Endothelial cell of umbilical vein (primary cell): ENCODE data around the gene FAU. TPM values are rescaled to one million over a fixed set of nuclear protein-coding genes. Genes with fewer than 3 reads are reported as not detected.
A peak's percentile ranks its signal among the peaks of the same experiment; 100 is the strongest.

Experiments used
- BruUV-seq: library from RNA; stranded (reverse); fragments of 400-500 nt; replicated peaks from 2 replicates; lab custom pipeline; 2021; lab: Mats Ljungman, UMichigan
- CTCF ChIA-PET: fragments of 300-600, 350-600 bp; sonication (Branson Sonifier 250); formaldehyde crosslinking; loops from one replicate; lab custom pipeline; 2021; ENCODE audit warnings: antibody characterized with exemption, inconsistent platforms; lab: Charles Lee
- POLR2A ChIA-PET: fragments of 300-600, 350-600 bp; sonication (Branson Sonifier 250); formaldehyde crosslinking; loops from one replicate; lab custom pipeline; 2021; ENCODE audit warnings: antibody characterized with exemption, inconsistent platforms; lab: Charles Lee
- DNase-seq: peaks from one replicate; pipeline ENCODE4 v3.0.0-alpha.2; 2011; ENCODE audit warnings: low read depth, low spot score
- FAIRE-seq: peaks from 2 replicates; lab custom pipeline; 2011; peaks lifted over from hg19 to GRCh38; lab: Jason Lieb, UNC
- H2AFZ ChIP-seq: 2 replicates; pipeline ENCODE4 v1.6.0; 2012; ENCODE audit warnings: low read depth, low read length, control low read depth, inconsistent platforms
- H3K27ac ChIP-seq: 2 replicates; pipeline ENCODE4 v1.5.1; 2011; ENCODE audit warnings: low read depth, mild to moderate bottlenecking, control low read depth, low read length, moderate library complexity; ENCODE audit not compliant: insufficient read depth
- H3K27me3 ChIP-seq, 2 experiments: 2 replicates each; pipeline versions ENCODE4 v1.6.0 to v1.6.1; 2011; ENCODE audit warnings: low read length in 2 of 2, mixed read lengths in 1 of 2; ENCODE audit not compliant: control insufficient read depth in 2 of 2, insufficient read depth in 2 of 2
- H3K36me3 ChIP-seq, 2 experiments: 2 replicates in 1 of 2; 3 replicates in 1 of 2; pipeline ENCODE4 v1.5.1; 2011; ENCODE audit warnings: low read length in 2 of 2, mild to moderate bottlenecking in 1 of 2, moderate library complexity in 1 of 2; ENCODE audit not compliant: control insufficient read depth in 2 of 2, insufficient read depth in 2 of 2; ENCODE audit errors: extremely low read depth in 1 of 2
- H3K4me1 ChIP-seq: 3 replicates; pipeline ENCODE4 v1.5.1; 2011; ENCODE audit warnings: mild to moderate bottlenecking, low read length; ENCODE audit not compliant: control insufficient read depth, insufficient read depth; ENCODE audit errors: extremely low read depth
- H3K4me2 ChIP-seq: 2 replicates; pipeline ENCODE4 v1.6.1; 2011; ENCODE audit warnings: low read length, control low read depth, mixed read lengths; ENCODE audit not compliant: insufficient read depth
- H3K4me3 ChIP-seq, 3 experiments: fragments of 200-600 bp in 1 of 3; sonication (generic), shearing (Covaris generic) in 1 of 3; replicated peaks in 1 of 3; 2 replicates each; pipeline ENCODE4 v1.5.1; 2011 to 2016; ENCODE audit warnings: control low read depth in 3 of 3, low read length in 3 of 3, mild to moderate bottlenecking in 2 of 3, inconsistent platforms in 1 of 3, low read depth in 1 of 3, moderate library complexity in 1 of 3; ENCODE audit not compliant: insufficient read depth in 1 of 3
- H3K79me2 ChIP-seq: 2 replicates; pipeline ENCODE4 v1.6.0; 2012; ENCODE audit warnings: low read length, inconsistent platforms; ENCODE audit not compliant: control insufficient read depth, insufficient read depth
- H3K9ac ChIP-seq: replicated peaks from 2 replicates; pipeline ENCODE3; 2011; ENCODE audit warnings: low read length, control low read depth; ENCODE audit not compliant: insufficient read depth; ENCODE audit errors: extremely low read depth
- H3K9me1 ChIP-seq: replicated peaks from 3 replicates; pipeline ENCODE4 v1.6.0; 2011; ENCODE audit warnings: mild to moderate bottlenecking, low read length; ENCODE audit not compliant: control insufficient read depth, insufficient read depth; ENCODE audit errors: extremely low read depth
- H3K9me3 ChIP-seq: replicated peaks from 2 replicates; pipeline ENCODE4 v1.5.1; 2012; ENCODE audit warnings: low read length, inconsistent platforms; ENCODE audit not compliant: control insufficient read depth, insufficient read depth
- H4K20me1 ChIP-seq: replicated peaks from 2 replicates; pipeline ENCODE3; 2011; ENCODE audit warnings: mild to moderate bottlenecking, low read length; ENCODE audit not compliant: control insufficient read depth, insufficient read depth; ENCODE audit errors: extremely low read depth
- EZH2 ChIP-seq: IDR thresholded peaks from 2 replicates; pipeline ENCODE4 v1.6.1; 2012; ENCODE audit warnings: borderline replicate concordance, low read depth, mild to moderate bottlenecking, moderate library complexity, low read length, inconsistent platforms; ENCODE audit not compliant: severe bottlenecking
- FOS ChIP-seq: IDR thresholded peaks from 2 replicates; pipeline ENCODE4 v1.6.1; 2011; ENCODE audit warnings: mild to moderate bottlenecking, low read length, moderate library complexity, borderline replicate concordance; ENCODE audit not compliant: insufficient read depth
- GATA2 ChIP-seq: IDR thresholded peaks from 2 replicates; pipeline ENCODE4 v1.7.0; 2011; ENCODE audit warnings: low read depth, mild to moderate bottlenecking, moderate library complexity, mixed read lengths, low read length; ENCODE audit not compliant: insufficient read length, insufficient read depth
- JUN ChIP-seq: IDR thresholded peaks from 2 replicates; pipeline ENCODE4 v1.6.1; 2011; ENCODE audit warnings: borderline replicate concordance, low read depth; ENCODE audit not compliant: insufficient read length, insufficient read depth
- MYC ChIP-seq: IDR thresholded peaks from one replicate; pipeline ENCODE4 v1.6.1; 2011; ENCODE audit warnings: mild to moderate bottlenecking, low read depth, low read length
- POLR2A ChIP-seq: IDR thresholded peaks from 2 replicates; pipeline ENCODE4 v1.6.1; 2012; ENCODE audit warnings: low read depth, mild to moderate bottlenecking, control low read depth, low read length
- POLR2AphosphoS5 ChIP-seq: IDR thresholded peaks from 2 replicates; pipeline ENCODE4 v1.6.1; 2012; ENCODE audit warnings: low read depth, mild to moderate bottlenecking, control low read depth, low read length, moderate library complexity; ENCODE audit not compliant: insufficient read depth
- dilution Hi-C: fragments of 300-500 bp; cut with MboI; formaldehyde crosslinking; loops from one replicate; pipeline ENCODE4 v1.15.0; 2019; ENCODE audit warnings: low sequenced_read_pairs; ENCODE audit not compliant: extremely low pct_ligation_motif_present
- intact Hi-C: fragments of 100-400 bp; cut with micrococcal nuclease; formaldehyde crosslinking; loops from one replicate; pipeline ENCODE4 v1.10.0; 2022
- polyA plus RNA-seq, 4 experiments: library from polyadenylated mRNA; depleted of rRNA in 3 of 4; stranded (reverse) in 3 of 4; unstranded in 1 of 4; fragments of >200 nt; gene quantifications; 2 replicates each; pipeline versions ENCODE4 v1.2.1 to v1.2.3, GENCODE V29; 2011 to 2012; ENCODE audit warnings: missing spikeins in 1 of 4
- total RNA-seq: library from RNA; stranded (reverse); gene quantifications from 2 replicates; pipeline ENCODE4 v1.2.3, GENCODE V29; 2021
- TF ChIP-seq, protein P1 (sequence below): IDR thresholded peaks from 2 replicates; pipeline ENCODE4 v1.6.1; 2011; ENCODE audit not compliant: insufficient read depth, insufficient read length
- TF ChIP-seq, protein P2 (sequence below), 2 donors: IDR thresholded peaks; 1 replicate in 1 of 2; 2 replicates in 1 of 2; pipeline ENCODE4 v1.5.1; 2011; ENCODE audit warnings: low read length in 2 of 2, mild to moderate bottlenecking in 2 of 2, moderate library complexity in 2 of 2, control low read depth in 1 of 2, inconsistent platforms in 1 of 2, low read depth in 1 of 2; ENCODE audit not compliant: insufficient read depth in 1 of 2; ENCODE audit errors: extremely low read depth in 1 of 2

Gene FAU
- total and polyA plus RNA-seq, 2 donors (not counting 3 experiments of a cell fraction or from before 2014, with no cell fraction given) = 741 to 746 TPM

DNA sequence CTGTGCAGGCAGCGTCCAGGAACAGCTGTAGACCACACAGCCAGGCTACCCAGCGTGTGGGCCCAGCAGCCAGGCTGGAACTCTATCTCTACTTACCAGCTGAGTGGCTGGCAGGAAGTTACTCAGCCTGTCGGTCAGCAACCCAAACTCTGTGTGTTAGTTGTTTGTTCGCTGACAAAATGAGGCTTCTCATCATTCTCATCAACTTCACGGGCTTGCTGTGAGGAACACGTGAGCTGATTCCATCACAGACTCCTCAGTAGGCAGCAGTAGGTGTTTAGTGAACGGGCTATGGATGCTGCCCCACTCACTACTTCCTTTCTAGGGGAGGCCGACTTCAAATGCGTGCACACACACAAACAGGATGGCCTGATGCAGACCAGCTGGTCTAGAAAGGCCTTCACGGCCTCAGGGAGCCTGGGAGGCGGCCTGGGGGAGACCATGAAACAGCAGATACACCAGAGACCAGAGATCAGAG lies 47.3 kb upstream of the FAU start:
- intact Hi-C loops (loop anchor here (1.0 kb wide), 1 partner anchor 35 kb away; the partner anchor contains the start of gene SYVN1), dilution Hi-C loops (no loop called here)
- ChIA-PET CTCF (interaction anchor here (0.7 to 2.7 kb wide), 6 partner anchors 11 to 59 kb away, joined by 3 to 11 read pairs (median 4); partner anchors contain the start of genes CAPN1 and TM7SF2), POLR2A (interaction anchor here (0.7 kb wide), 1 partner anchor 12 kb away, joined by 3 read pairs; the partner anchor contains the start of gene CAPN1)
- H3K9ac ChIP-seq = peak overlapping the region; percentile 76
- peak overlapping the region; percentile 23 for H3K4me2 ChIP-seq
- H4K20me1 ChIP-seq = no peaks in the 10 kb centered on the region
- no peaks in the 10 kb centered on the region for H3K9me1 ChIP-seq
- H3K4me1 ChIP-seq = peaks cover 15% of the 10 kb centered on the region
- peak; percentile 88 for DNase-seq
- no peaks in the 10 kb centered on the region for H3K9me3 ChIP-seq
- H3K36me3 ChIP-seq = no peaks in the 10 kb centered on the region
- peak overlapping the region; percentile 95 for H2AFZ ChIP-seq
- H3K4me3 ChIP-seq = no peak overlapping the region
- FAIRE-seq = peak; percentile 89
- H3K79me2 ChIP-seq = no peaks in the 10 kb centered on the region
- no peaks in the 10 kb centered on the region for H3K27me3 ChIP-seq
- TF ChIP-seq FOS = peak; percentile 59
- peak; percentile 35 for TF ChIP-seq JUN
- peak; percentile 69 for TF ChIP-seq POLR2A
- TF ChIP-seq EZH2 = no peak
- TF ChIP-seq GATA2 = peak; percentile 54
- TF ChIP-seq, protein P1, sequence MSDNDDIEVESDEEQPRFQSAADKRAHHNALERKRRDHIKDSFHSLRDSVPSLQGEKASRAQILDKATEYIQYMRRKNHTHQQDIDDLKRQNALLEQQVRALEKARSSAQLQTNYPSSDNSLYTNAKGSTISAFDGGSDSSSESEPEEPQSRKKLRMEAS = peak; percentile 22
- TF ChIP-seq, protein P2, sequence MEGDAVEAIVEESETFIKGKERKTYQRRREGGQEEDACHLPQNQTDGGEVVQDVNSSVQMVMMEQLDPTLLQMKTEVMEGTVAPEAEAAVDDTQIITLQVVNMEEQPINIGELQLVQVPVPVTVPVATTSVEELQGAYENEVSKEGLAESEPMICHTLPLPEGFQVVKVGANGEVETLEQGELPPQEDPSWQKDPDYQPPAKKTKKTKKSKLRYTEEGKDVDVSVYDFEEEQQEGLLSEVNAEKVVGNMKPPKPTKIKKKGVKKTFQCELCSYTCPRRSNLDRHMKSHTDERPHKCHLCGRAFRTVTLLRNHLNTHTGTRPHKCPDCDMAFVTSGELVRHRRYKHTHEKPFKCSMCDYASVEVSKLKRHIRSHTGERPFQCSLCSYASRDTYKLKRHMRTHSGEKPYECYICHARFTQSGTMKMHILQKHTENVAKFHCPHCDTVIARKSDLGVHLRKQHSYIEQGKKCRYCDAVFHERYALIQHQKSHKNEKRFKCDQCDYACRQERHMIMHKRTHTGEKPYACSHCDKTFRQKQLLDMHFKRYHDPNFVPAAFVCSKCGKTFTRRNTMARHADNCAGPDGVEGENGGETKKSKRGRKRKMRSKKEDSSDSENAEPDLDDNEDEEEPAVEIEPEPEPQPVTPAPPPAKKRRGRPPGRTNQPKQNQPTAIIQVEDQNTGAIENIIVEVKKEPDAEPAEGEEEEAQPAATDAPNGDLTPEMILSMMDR (IDR thresholded peaks at IDR 0.05; ENCODE audit: extremely low read depth in 1 of 2, insufficient read depth in 1 of 2, low read depth in 1 of 2, low read length in 2 of 2) = no peak
- TF ChIP-seq MYC = no peak
- TF ChIP-seq POLR2AphosphoS5 = peak; percentile 79
- BruUV-seq = no TSS peak
- H3K27ac ChIP-seq = peak overlapping the region; percentile 92
